ENCODE results near the gene CXCR6. TPM values are rescaled to one million over a fixed set of nuclear protein-coding genes. Genes with fewer than 3 reads are reported as not detected.
A peak's percentile ranks its signal among the peaks of the same experiment; 100 is the strongest.

Gene CXCR6
- polyA plus RNA-seq, 2 of the 4 experiments (the other 2 are of a cell fraction): not detected

DNA sequence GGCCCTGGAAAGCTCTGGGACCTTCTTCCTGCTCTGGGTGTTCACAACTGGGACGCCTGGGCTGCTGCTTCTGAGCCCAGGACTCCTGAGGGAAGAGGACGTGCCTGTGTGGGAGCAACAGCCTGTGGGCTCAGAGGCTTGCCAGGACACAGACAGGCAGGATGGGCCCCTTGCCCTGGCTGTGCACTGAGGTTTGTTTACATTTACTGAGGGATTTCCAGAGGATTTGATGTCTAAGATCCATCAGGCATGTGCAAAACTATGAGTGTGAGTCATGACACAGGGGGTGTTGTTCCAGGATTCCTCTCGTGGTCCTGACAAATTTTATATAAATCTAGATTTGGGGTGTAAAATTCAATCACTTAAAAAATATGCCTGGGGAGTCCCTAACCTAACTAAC, 46.3 kb upstream of the CXCR6 start:
- no peaks in the 10 kb centered on the region for H3K9me3 ChIP-seq
- POLR2A ChIA-PET: no interaction called here
- peak overlapping the region; percentile 40 to 54; a peak in 2 of 6 replicates for H3K27ac ChIP-seq
- FAIRE-seq (no peak), DNase-seq (ENCODE audit: low read depth in 1 of 2, low spot score in 1 of 2) (no peak), ATAC-seq (peak in 1 of 2 experiments; percentile 30; a peak in 2 of 6 replicates)
- no peak overlapping the region for H3K4me3 ChIP-seq
- WGBS (ENCODE audit: missing lambda C conversion rate): 28% methylated on average over 2 of the region's 3 CpGs
- TF ChIP-seq ZSCAN20 (CRISPR knock-in tag; IDR thresholded peaks at IDR 0.05) (no peak), RARB (CRISPR knock-in tag; IDR thresholded peaks at IDR 0.05) (no peak), CBX2 (IDR thresholded peaks at IDR 0.05; ENCODE audit: borderline replicate concordance, low read depth) (no peak), FOXS1 (CRISPR knock-in tag; IDR thresholded peaks at IDR 0.05) (no peak), TP53 (CRISPR knock-in tag; IDR thresholded peaks at IDR 0.05) (no peak), MAZ (IDR thresholded peaks at IDR 0.05; ENCODE audit: borderline replicate concordance, low read depth, low read length) (no peak), KDM1A (IDR thresholded peaks at IDR 0.05; ENCODE audit: low read depth) (no peak), HOXB5 (CRISPR knock-in tag; IDR thresholded peaks at IDR 0.05) (no peak)
- TF ChIP-seq, protein P1, sequence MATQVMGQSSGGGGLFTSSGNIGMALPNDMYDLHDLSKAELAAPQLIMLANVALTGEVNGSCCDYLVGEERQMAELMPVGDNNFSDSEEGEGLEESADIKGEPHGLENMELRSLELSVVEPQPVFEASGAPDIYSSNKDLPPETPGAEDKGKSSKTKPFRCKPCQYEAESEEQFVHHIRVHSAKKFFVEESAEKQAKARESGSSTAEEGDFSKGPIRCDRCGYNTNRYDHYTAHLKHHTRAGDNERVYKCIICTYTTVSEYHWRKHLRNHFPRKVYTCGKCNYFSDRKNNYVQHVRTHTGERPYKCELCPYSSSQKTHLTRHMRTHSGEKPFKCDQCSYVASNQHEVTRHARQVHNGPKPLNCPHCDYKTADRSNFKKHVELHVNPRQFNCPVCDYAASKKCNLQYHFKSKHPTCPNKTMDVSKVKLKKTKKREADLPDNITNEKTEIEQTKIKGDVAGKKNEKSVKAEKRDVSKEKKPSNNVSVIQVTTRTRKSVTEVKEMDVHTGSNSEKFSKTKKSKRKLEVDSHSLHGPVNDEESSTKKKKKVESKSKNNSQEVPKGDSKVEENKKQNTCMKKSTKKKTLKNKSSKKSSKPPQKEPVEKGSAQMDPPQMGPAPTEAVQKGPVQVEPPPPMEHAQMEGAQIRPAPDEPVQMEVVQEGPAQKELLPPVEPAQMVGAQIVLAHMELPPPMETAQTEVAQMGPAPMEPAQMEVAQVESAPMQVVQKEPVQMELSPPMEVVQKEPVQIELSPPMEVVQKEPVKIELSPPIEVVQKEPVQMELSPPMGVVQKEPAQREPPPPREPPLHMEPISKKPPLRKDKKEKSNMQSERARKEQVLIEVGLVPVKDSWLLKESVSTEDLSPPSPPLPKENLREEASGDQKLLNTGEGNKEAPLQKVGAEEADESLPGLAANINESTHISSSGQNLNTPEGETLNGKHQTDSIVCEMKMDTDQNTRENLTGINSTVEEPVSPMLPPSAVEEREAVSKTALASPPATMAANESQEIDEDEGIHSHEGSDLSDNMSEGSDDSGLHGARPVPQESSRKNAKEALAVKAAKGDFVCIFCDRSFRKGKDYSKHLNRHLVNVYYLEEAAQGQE (IDR thresholded peaks at IDR 0.05): no peak
- TF ChIP-seq, protein P2, sequence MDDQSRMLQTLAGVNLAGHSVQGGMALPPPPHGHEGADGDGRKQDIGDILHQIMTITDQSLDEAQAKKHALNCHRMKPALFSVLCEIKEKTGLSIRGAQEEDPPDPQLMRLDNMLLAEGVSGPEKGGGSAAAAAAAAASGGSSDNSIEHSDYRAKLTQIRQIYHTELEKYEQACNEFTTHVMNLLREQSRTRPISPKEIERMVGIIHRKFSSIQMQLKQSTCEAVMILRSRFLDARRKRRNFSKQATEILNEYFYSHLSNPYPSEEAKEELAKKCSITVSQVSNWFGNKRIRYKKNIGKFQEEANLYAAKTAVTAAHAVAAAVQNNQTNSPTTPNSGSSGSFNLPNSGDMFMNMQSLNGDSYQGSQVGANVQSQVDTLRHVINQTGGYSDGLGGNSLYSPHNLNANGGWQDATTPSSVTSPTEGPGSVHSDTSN (IDR thresholded peaks at IDR 0.05): no peak
- CTCF ChIA-PET: no interaction called here
- peaks cover 5% of the 10 kb centered on the region for H3K4me1 ChIP-seq
- no peak overlapping the region for H3K4me2 ChIP-seq

DNA sequence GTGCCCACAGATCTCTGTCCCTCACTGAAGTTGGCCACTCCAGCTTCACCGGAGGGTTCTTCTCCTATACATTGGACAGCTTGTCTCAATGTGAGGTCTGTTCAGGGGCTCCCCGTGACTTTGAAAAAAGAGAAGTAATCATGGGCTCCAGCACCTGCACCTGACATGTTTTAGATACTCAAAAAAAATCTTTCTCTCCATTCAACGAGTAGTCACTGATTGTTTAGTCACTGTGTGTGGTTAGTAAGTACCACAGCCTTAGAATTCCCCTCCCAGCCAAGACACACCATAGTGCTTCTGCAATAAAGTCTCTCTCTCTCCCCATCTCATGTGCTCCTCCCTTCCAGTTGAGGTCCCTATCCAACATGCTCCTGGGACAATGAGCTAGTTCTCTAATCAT, 38.3 kb upstream of the CXCR6 start:
- no peak for DNase-seq (ENCODE audit: low read depth in 1 of 2, low spot score in 1 of 2)
- ChIA-PET CTCF (interaction anchor here (1.0 to 1.2 kb wide), 2 partner anchors 33 to 144 kb away, joined by 3 read pairs; no protein-coding TSS in a partner anchor), POLR2A (no interaction called here)
- TF ChIP-seq BHLHE40 (IDR thresholded peaks at IDR 0.05; ENCODE audit: low read depth, low read length): no peak
- TF ChIP-seq, protein P3, sequence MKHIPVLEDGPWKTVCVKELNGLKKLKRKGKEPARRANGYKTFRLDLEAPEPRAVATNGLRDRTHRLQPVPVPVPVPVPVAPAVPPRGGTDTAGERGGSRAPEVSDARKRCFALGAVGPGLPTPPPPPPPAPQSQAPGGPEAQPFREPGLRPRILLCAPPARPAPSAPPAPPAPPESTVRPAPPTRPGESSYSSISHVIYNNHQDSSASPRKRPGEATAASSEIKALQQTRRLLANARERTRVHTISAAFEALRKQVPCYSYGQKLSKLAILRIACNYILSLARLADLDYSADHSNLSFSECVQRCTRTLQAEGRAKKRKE (CRISPR knock-in tag; IDR thresholded peaks at IDR 0.05; ENCODE audit: low read depth): no peak
- TF ChIP-seq, protein P4, sequence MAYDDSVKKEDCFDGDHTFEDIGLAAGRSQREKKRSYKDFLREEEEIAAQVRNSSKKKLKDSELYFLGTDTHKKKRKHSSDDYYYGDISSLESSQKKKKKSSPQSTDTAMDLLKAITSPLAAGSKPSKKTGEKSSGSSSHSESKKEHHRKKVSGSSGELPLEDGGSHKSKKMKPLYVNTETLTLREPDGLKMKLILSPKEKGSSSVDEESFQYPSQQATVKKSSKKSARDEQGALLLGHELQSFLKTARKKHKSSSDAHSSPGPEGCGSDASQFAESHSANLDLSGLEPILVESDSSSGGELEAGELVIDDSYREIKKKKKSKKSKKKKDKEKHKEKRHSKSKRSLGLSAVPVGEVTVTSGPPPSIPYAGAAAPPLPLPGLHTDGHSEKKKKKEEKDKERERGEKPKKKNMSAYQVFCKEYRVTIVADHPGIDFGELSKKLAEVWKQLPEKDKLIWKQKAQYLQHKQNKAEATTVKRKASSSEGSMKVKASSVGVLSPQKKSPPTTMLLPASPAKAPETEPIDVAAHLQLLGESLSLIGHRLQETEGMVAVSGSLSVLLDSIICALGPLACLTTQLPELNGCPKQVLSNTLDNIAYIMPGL (CRISPR knock-in tag; IDR thresholded peaks at IDR 0.05; ENCODE audit: borderline replicate concordance): no peak
- Histone ChIP-seq H3K4me1 (no peaks in the 10 kb centered on the region), H3K4me2 (no peak overlapping the region), H3K4me3 (no peak overlapping the region), H3K9me3 (no peaks in the 10 kb centered on the region), H3K27ac (no peak overlapping the region)
- no peak for FAIRE-seq
- ATAC-seq: no peak
- WGBS (ENCODE audit: missing lambda C conversion rate): 55% methylated on average over 3 of the region's 3 CpGs

DNA sequence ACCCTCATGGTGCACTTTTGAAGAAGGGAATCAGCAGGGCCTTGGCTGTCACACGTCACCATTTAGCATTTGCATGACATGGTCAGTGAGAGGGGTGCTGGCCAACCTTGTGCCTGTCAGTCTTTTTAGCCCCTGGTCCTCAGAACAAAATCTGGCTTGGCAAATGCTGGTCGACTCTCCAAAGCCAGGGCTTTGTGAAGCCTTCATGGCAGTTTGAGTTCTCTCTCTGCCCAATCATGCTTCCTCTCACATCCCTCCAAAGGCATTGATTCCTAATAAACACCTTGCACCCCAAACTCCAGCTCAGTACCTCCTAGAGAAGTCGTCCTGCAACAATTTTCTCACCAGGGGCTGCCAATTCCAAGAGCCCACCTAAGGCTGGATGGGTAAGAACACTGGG, 37.5 kb upstream of the CXCR6 start:
- DNase-seq (ENCODE audit: low read depth in 1 of 2, low spot score in 1 of 2) (no peak), ATAC-seq (no peak), FAIRE-seq (no peak)
- WGBS (ENCODE audit: missing lambda C conversion rate): 32% methylated on average over 2 of the region's 3 CpGs
- Histone ChIP-seq H3K4me2 (no peak overlapping the region), H3K27ac (no peak overlapping the region), H3K9me3 (no peaks in the 10 kb centered on the region), H3K4me3 (no peak overlapping the region), H3K4me1 (no peaks in the 10 kb centered on the region)
- ChIA-PET POLR2A (no interaction called here), CTCF (interaction anchor here (0.9 kb wide), 1 partner anchor 33 kb away, joined by 3 read pairs; no protein-coding TSS in a partner anchor)
- TF ChIP-seq, protein P4 (CRISPR knock-in tag; IDR thresholded peaks at IDR 0.05; ENCODE audit: borderline replicate concordance): no peak
- TF ChIP-seq, protein P5, sequence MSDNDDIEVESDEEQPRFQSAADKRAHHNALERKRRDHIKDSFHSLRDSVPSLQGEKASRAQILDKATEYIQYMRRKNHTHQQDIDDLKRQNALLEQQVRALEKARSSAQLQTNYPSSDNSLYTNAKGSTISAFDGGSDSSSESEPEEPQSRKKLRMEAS (IDR thresholded peaks at IDR 0.05): no peak
- TF ChIP-seq RCOR1 (IDR thresholded peaks at IDR 0.05; ENCODE audit: low read depth, low read length): no peak
- TF ChIP-seq ESRRA (IDR thresholded peaks at IDR 0.05; ENCODE audit: borderline replicate concordance, low read length): no peak
- TF ChIP-seq RARB (CRISPR knock-in tag; IDR thresholded peaks at IDR 0.05): no peak
- TF ChIP-seq, protein P1 (IDR thresholded peaks at IDR 0.05): no peak
- no peak for TF ChIP-seq HOXB5 (CRISPR knock-in tag; IDR thresholded peaks at IDR 0.05)
- TF ChIP-seq SMC3 (IDR thresholded peaks at IDR 0.05): no peak
- no peak for TF ChIP-seq RNF2 (IDR thresholded peaks at IDR 0.05; ENCODE audit: borderline replicate concordance, low read depth)
- TF ChIP-seq ZNF302 (CRISPR knock-in tag; IDR thresholded peaks at IDR 0.05): no peak
